HG03103 (cell line): ENCODE data around the gene ERCC4.
A peak's percentile ranks its signal among the peaks of the same experiment; 100 is the strongest.

Source experiments
- ATAC-seq: cut with Tn5 transposase; IDR thresholded peaks from one replicate; pipeline ENCODE4 v1.9.1; 2021; ENCODE audit warnings: low read depth; ENCODE audit not compliant: unreplicated experiment

The ERCC4 gene

GRCh38 chr16:13984794-13985193 lies 64.8 kb downstream of the ERCC4 start:
- ATAC-seq: no peak

DNA sequence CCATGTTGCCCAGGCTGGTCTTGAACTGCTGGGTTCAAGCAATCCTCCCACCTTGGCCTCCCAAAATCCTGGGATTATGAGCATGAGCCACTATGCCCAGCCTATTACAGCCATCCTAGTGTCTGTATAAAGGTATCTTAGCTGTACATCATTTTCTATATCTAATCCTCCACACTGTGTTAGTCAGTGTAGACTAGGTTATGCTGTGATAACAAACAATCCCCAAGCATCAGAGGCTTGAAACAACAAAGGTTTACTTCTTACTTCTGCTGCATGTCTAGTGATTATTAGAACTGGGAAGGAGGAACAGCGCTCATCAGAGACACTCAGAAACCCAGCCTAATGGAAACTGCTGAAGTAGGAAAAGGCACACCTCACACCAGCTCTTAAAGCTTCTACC lies 68.1 kb downstream of the ERCC4 start:
- ATAC-seq: no peak

DNA sequence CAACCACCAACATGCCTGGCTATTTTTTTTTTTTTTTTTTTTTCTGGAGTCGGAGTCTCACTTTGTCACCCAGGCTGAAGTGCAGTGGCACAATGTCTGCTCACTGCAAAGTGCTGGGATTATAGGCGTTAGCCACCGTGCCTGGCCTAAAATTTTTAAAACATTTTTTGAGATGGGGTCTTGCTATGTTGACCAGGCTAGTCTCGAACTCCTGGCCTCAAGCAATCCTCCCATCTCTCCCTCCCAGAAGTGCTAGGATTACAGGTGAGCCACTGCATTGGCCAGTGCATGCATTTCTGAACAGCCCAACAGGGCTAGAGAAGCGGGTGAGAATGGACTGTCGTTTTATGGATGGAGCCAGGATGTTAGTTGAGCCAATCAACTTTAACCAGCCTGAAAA lies 72.4 kb downstream of the ERCC4 start:
- no peak for ATAC-seq

DNA sequence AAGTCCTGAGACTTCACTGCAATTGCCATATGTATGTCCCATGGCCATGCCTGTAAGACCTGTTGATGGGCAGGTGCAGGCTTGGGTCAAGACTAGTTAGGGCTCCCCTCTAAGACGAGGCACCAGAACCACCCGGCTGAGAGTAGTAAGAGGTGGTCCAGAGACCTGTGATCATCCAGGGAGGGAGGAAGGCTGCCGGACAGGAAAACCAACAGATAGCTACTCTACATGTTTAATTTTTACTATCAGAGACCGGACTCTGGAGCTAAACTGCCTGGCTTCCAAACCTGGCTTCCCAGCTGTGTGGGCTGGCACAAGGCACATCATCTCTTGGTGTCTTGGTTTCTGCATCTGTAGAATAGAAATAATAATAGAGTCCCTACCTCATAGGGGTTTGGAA lies 73.0 kb downstream of the ERCC4 start:
- no peak for ATAC-seq

- ATAC-seq: no peak
Observed at GRCh38 chr16:13994239-13995106, 74.5 kb downstream of the ERCC4 start.

- no peak for ATAC-seq
Observed at GRCh38 chr16:13995194-13995593, 75.2 kb downstream of the ERCC4 start.

- ATAC-seq: no peak
Observed at GRCh38 chr16:13996778-13997288, 76.9 kb downstream of the ERCC4 start.

GRCh38 chr16:13997526-13997925 lies 77.6 kb downstream of the ERCC4 start:
- ATAC-seq: no peak

DNA sequence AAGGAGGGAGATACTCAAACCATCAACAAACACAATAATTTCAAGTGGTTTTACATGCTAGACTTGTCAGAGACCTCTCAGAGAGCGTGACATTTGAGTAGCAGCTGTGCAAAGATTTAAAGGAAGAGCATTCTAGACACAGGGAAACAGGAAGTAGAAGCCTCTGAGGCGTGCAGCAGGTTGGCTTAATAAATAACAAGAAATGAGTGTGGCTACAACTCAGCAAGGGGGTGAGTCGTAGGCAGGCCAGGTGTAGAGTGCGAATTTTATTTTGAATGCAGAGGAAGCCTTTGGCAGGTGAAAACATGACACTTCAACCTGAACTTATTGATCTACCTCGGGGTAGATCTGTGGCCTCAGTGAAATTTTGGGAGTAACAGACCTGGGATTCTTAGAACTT lies 78.0 kb downstream of the ERCC4 start:
- ATAC-seq: peak; percentile 84

DNA sequence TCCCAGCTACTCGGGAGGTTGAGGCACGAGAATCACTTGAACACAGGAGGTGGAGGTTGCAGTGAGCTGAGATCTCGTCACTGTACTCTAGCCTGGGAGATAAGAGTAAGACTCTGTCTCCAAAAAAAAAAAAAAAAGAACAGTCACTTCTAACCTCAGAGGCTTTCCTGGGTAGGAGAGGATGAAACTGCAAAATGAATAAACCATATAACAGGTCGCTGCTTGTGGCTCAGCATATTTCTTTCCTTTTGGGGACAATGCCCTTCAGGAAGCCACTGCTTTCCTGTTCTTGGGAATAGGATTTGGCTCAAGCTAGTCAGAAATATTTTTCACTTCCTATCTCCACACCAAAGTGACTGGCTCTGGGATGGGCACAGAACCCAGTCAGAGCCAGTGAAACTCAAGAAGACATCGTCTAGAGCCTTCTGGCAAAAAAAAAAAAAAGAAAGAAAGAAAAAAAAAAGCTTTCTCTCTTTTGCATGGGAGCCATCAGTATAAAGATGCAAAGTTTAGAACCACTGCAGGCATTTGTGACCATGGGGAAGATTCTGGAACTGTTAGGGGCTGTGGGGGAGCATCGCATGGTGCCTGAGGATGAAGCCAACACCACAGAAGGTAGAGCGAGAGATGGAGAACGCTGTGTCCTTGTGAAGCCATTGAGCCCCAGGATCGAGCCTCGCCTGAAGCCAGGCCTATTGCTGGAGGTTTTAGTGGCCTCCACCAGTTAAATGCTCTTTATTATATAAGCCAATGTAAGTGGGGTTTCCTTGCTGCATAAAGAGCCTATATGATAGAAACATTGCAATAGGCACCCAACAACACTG lies 79.3 kb downstream of the ERCC4 start:
- no peak for ATAC-seq

DNA sequence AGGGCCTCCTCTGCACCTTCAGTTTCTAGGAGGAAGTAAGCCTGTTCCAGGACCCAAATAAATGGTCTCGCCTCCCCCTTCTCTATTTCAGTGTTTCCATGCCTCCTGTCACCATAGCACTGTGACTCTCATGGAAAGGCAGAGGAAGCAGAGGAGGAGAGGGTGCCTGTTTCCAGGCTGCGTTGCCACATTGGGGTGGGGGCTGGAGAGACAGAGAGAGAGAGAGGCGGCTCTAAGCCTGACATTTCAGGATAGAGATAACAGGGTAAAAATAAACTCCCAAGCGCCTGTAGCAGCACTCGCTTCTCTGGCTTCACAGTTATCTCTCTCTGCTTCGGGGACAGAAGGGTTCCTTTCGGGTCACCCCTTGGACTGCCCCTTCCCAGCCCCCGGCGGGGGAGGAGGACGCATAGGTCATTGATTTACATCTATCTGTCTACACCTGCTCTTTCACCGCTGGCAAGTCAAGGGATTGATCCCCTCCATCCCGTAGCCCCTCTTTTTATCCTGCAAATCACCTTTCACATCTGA lies 80.0 kb downstream of the ERCC4 start:
- ATAC-seq: no peak

DNA sequence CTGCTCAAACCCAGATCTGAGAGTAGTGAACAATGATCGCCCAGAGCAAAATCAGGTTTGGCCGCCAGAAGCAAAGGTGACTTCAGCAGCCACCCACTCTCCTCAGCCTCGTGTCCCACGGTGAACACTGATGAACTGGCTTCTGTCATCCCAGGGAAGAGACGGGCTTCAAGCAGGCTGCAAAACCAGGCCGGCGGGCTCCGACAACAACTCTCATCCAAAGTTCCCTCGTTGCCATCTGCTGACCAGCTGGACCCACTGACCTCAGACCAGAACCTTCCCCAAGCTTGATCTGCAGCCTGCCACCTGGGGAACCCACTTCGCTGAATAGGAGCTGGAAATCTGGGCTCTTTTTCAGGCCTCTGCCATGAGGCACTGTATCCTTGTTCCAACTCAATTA lies 81.6 kb downstream of the ERCC4 start:
- no peak for ATAC-seq
